Ascending aorta (tissue), 2 donors: Measurements from ENCODE around the gene ADAMTS17. TPM values are rescaled to one million over a fixed set of nuclear protein-coding genes. Genes with fewer than 3 reads are reported as not detected.

ENCODE experiments used
- DNase-seq, 2 donors: peaks; one replicate each; pipeline ENCODE4 v3.0.0-alpha.2; 2019; ENCODE audit warnings: low spot score in 2 of 2
- H3K27ac ChIP-seq, 2 donors: fragments of 200-600 bp; sonication (generic); one replicate each; pipeline ENCODE4 v1.5.1; 2016 to 2017; ENCODE audit warnings: mild to moderate bottlenecking in 1 of 2
- H3K27me3 ChIP-seq: fragments of 200-600 bp; sonication (generic); one replicate; pipeline ENCODE4 v1.5.1; 2017
- H3K36me3 ChIP-seq, 2 donors: fragments of 200-600 bp; sonication (generic); one replicate each; pipeline ENCODE4 v1.5.1; 2016
- H3K4me1 ChIP-seq, 2 donors: fragments of 200-600 bp; sonication (generic); one replicate each; pipeline ENCODE4 v1.5.1; 2016 to 2017; ENCODE audit warnings: mild to moderate bottlenecking in 1 of 2
- H3K4me3 ChIP-seq, 2 donors: fragments of 200-600 bp; sonication (generic); one replicate each; pipeline ENCODE4 v1.5.1; 2016 to 2017; ENCODE audit warnings: mild to moderate bottlenecking in 1 of 2
- H3K9me3 ChIP-seq, 2 donors: fragments of 200-600 bp; sonication (generic); one replicate each; pipeline ENCODE4 v1.5.1; 2016
- CTCF ChIP-seq, 3 experiments: fragments of 200-600 bp in 2 of 3; fragments of 450-650 bp in 1 of 3; sonication (generic) in 2 of 3; IDR thresholded peaks; one replicate each; pipeline ENCODE4 v1.5.1; 2016 to 2019; ENCODE audit warnings: antibody characterized with exemption in 3 of 3, mild to moderate bottlenecking in 1 of 3, moderate library complexity in 1 of 3
- intact Hi-C: fragments of 100-400 bp; cut with DNase I; formaldehyde crosslinking; loops from one replicate; pipeline ENCODE4 v1.15.1; 2023
- total RNA-seq: library from RNA; depleted of rRNA; stranded (reverse); fragments of >200 nt; gene quantifications from one replicate; pipeline ENCODE4 v1.1.0, GENCODE V29; 2016

ADAMTS17 gene
- total RNA-seq, 1 donor from 2014 or later = 2.8 TPM

- intact Hi-C loops = no loop called here
- DNase-seq = no peak
Observed at GRCh38 chr15:100052716-100053473, 288.9 kb downstream of the ADAMTS17 start.

GRCh38 chr15:100050877-100051786 is 290.6 kb downstream of the ADAMTS17 start:
- H3K4me1 ChIP-seq = no peaks in the 10 kb centered on the region
- intact Hi-C loops = no loop called here
- H3K27ac ChIP-seq = no peak overlapping the region
- DNase-seq = no peak
- H3K36me3 ChIP-seq = no peaks in the 10 kb centered on the region
- H3K9me3 ChIP-seq = no peaks in the 10 kb centered on the region
- H3K4me3 ChIP-seq = no peak overlapping the region
- TF ChIP-seq CTCF (IDR thresholded peaks at IDR 0.05) = no peak
- no peaks in the 10 kb centered on the region for H3K27me3 ChIP-seq

More at GRCh38 chr15:100052716-100053473, 288.9 kb downstream of the ADAMTS17 start:
- no peaks in the 10 kb centered on the region for H3K27me3 ChIP-seq
- H3K4me1 ChIP-seq = no peaks in the 10 kb centered on the region
- no peak overlapping the region for H3K27ac ChIP-seq
- no peak for TF ChIP-seq CTCF (IDR thresholded peaks at IDR 0.05)
- H3K9me3 ChIP-seq = no peaks in the 10 kb centered on the region
- H3K4me3 ChIP-seq = no peak overlapping the region
- H3K36me3 ChIP-seq = no peaks in the 10 kb centered on the region

GRCh38 chr15:100049936-100050876 is 291.6 kb downstream of the ADAMTS17 start:
- H3K27me3 ChIP-seq = no peaks in the 10 kb centered on the region
- H3K36me3 ChIP-seq = no peaks in the 10 kb centered on the region
- intact Hi-C loops = no loop called here
- H3K4me1 ChIP-seq = no peaks in the 10 kb centered on the region
- TF ChIP-seq CTCF (IDR thresholded peaks at IDR 0.05) = no peak
- no peak for DNase-seq
- H3K9me3 ChIP-seq = no peaks in the 10 kb centered on the region
- H3K27ac ChIP-seq = no peak overlapping the region
- H3K4me3 ChIP-seq = no peak overlapping the region

GRCh38 chr15:100049483-100049882 is 292.3 kb downstream of the ADAMTS17 start:
- intact Hi-C loops = no loop called here
- H3K27ac ChIP-seq = no peak overlapping the region
- no peak overlapping the region for H3K4me3 ChIP-seq
- H3K4me1 ChIP-seq = no peaks in the 10 kb centered on the region
- TF ChIP-seq CTCF (IDR thresholded peaks at IDR 0.05) = no peak
- H3K9me3 ChIP-seq = no peaks in the 10 kb centered on the region
- DNase-seq = no peak
- no peaks in the 10 kb centered on the region for H3K36me3 ChIP-seq
- no peaks in the 10 kb centered on the region for H3K27me3 ChIP-seq

- no peaks in the 10 kb centered on the region for H3K36me3 ChIP-seq
- H3K27ac ChIP-seq = no peak overlapping the region
- TF ChIP-seq CTCF (IDR thresholded peaks at IDR 0.05) = no peak
- intact Hi-C loops = no loop called here
- no peak overlapping the region for H3K4me3 ChIP-seq
- no peaks in the 10 kb centered on the region for H3K27me3 ChIP-seq
- DNase-seq = no peak
- H3K9me3 ChIP-seq = no peaks in the 10 kb centered on the region
- H3K4me1 ChIP-seq = peaks cover 0 to 3% of the 10 kb centered on the region in 2 donors
Observed at GRCh38 chr15:100048736-100049135, 293.0 kb downstream of the ADAMTS17 start.
